Embryonic facial prominence (tissue), 1 donor: Measurements from ENCODE around the gene INTS2.
"Not testable (repeated sequence)": the region's sequence is repeated elsewhere in the genome, so short reads cannot be mapped to it uniquely, and the experiment has no call there.

Source experiments
- DNase-seq: peaks from one replicate; pipeline ENCODE4 v3.0.0-alpha.2; 2016; ENCODE audit errors: extremely low spot score

The INTS2 gene, protein sequence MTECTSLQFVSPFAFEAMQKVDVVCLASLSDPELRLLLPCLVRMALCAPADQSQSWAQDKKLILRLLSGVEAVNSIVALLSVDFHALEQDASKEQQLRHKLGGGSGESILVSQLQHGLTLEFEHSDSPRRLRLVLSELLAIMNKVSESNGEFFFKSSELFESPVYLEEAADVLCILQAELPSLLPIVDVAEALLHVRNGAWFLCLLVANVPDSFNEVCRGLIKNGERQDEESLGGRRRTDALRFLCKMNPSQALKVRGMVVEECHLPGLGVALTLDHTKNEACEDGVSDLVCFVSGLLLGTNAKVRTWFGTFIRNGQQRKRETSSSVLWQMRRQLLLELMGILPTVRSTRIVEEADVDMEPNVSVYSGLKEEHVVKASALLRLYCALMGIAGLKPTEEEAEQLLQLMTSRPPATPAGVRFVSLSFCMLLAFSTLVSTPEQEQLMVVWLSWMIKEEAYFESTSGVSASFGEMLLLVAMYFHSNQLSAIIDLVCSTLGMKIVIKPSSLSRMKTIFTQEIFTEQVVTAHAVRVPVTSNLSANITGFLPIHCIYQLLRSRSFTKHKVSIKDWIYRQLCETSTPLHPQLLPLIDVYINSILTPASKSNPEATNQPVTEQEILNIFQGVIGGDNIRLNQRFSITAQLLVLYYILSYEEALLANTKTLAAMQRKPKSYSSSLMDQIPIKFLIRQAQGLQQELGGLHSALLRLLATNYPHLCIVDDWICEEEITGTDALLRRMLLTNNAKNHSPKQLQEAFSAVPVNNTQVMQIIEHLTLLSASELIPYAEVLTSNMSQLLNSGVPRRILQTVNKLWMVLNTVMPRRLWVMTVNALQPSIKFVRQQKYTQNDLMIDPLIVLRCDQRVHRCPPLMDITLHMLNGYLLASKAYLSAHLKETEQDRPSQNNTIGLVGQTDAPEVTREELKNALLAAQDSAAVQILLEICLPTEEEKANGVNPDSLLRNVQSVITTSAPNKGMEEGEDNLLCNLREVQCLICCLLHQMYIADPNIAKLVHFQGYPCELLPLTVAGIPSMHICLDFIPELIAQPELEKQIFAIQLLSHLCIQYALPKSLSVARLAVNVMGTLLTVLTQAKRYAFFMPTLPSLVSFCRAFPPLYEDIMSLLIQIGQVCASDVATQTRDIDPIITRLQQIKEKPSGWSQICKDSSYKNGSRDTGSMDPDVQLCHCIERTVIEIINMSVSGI

DNA sequence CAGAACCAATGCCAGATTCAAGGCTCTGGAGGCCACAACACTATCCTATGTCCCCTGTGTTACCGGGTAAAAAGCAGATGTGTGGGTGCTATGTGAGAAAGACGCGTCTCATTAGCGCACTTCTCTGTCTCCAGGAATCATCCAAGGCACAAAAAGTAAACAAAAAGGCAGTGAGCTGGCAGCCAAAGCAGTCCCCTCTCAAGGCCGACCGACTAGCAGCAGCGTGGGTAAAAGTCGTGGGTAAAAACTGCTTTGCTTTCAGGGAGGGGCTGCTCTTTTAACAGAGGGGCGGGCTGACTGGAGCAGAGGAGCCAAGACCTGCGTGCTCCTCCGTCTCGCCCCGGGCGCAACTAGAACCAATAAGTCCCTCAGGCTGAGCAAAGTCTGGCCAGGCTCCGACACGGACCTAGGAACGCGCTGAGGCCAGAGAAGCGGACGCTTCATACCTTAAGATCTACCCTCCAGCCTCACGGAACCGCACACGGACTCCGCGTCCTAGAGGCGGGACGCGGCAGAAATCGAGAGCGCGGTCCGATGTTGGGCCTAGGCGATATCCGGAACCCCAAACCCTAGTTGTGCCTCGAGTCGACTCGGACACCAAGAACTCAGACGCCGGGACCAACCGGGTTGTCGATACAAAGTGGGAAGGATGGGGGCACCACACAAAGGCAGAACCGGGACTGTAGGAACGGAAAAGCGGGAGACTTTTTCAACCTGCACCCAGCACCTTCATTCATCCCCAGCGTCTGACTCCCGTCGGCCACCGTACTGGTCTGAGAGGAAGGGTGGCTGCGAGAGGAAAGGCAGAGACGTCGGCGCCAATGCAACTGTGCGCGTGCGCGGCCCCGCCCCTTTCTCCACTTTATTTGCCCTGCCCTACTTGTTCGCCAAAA lies at the start of gene INTS2:
INTS2 (minus strand) TSS at position 775 of the 893 bp plus-strand sequence. CDS start 1,338 bp downstream, outside the sequence.
- DNase-seq = peak; percentile 92

DNA sequence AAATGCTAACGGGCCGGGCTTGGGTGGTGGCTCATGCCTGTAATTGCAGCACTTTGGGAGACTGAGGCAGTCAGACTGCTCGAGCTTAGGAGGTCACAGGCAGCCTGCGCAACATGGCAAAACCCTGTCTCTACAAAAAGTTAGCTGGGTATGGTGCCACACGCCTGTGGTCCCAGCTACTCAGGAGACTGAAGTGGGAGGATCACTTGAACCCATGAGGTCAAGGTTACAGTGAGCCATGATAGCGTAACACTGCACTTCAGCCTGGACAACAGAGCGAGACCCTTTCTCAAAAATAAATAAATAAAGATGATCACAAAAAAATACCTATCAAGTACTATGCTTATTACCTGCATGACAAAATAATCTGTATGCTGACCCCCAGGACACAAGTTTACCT lies 46.3 kb upstream of the INTS2 start:
- DNase-seq = no peak

DNA sequence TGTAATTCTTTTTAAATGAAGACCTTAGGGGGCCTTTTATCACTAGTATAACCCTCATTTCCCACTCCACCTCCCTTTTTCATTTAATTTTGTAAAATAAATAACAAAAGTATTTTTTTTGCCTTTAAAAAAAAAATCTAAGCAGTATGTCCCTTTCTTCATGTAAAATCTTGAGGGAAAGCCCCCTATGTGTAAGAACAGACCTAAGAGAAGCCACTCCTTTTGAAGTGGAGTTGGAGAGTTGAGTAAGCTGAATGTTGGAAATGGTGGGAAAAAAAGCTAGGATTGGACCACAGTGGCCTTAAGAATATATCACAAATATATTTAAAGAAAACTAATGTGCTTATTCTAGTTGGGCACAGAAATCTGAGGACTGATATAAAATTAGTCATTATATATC lies 44.5 kb upstream of the INTS2 start:
- DNase-seq = no peak

DNA sequence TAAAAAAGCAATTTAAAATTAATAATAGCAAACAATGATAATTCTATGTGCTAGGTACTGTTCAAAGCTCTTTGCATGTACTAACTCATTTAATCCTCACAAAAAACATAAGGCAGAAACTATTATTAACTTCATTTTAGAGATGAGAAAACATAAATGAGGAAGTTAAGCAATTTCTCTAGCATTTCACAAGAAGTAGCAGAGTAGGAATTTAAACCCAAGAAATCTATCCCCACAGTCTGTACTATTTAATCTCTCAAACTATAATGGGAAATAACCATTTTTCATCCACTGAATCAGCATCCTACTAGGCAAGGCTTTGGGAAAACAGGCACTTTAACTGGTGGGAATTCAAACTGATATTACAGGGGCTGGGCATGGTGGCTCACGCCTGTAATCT lies 42.2 kb upstream of the INTS2 start:
- no peak for DNase-seq

DNA sequence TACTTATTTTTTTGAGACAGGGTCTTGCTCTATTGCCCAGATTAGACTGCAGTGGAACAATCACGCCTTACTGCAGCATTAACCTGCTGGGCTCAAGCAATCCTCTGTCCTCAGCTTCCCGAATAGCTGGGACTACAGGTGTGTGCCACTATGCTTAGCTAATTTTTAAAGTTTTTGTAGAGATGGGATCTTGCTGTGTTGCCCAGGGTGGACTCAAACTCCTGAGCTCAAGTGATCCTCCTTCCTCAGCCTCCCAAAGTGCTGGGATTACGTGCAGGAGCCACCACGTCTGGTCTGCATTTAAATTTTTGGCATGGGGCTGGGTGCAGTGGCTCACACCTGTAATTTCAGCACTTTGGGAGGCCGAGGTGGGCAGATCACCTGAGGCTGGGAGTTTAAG lies 41.0 kb upstream of the INTS2 start:
- no peak for DNase-seq

DNA sequence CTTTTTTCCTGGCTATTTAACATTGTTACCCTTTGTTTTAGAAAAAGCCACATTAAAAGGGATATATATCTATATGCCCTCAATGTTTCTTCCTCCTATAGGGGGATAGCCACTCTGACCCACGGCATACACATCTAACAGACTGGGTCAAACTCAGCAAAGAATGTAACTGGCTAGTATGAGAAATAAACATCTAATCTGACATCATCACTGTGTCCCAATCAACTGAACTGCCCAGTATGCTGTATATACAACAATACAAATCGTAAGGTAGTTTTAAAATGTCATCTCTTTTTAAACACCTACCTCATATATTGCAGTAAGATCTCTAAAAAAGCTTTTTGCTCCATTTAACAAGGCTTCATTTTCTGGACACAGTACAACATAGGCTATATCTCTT lies 39.9 kb upstream of the INTS2 start:
- no peak for DNase-seq

DNA sequence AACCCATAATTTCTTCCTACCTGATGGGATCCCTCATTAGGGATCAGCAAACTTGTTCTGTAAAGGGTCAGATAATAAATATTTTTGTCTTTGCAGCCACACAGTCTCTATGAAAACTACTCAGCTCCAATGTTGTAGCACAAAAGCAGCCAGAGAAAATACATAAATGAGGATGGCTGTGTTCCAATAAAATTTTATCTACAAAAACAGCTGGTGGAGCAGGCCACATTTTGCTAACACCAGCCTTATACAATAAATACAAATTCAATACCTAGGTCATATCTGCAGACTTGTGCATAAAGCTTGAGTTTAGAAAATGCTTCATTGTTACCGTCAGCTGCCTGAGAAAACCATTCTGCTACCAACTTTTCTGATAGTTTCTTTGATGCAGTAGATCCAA lies 38.4 kb upstream of the INTS2 start:
- DNase-seq = no peak

DNA sequence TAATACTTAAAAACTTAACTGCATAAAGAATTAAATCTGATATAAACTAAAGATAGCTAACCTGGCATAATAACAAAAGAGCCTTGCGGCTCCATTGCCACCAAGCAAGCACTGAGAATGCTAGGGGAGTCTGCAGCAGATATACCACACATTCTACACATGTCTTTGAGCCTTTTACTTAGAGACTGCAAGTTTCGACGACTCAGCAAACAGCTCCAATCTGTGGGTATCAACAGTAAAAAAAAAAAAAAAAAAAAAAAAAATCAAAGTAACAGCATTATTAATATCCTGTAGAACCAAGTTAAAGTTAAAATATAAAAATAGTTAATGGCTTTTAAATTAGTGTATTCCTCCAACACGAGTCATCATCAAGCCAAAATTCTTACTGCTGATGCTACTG lies 27.8 kb upstream of the INTS2 start:
- DNase-seq = no peak

DNA sequence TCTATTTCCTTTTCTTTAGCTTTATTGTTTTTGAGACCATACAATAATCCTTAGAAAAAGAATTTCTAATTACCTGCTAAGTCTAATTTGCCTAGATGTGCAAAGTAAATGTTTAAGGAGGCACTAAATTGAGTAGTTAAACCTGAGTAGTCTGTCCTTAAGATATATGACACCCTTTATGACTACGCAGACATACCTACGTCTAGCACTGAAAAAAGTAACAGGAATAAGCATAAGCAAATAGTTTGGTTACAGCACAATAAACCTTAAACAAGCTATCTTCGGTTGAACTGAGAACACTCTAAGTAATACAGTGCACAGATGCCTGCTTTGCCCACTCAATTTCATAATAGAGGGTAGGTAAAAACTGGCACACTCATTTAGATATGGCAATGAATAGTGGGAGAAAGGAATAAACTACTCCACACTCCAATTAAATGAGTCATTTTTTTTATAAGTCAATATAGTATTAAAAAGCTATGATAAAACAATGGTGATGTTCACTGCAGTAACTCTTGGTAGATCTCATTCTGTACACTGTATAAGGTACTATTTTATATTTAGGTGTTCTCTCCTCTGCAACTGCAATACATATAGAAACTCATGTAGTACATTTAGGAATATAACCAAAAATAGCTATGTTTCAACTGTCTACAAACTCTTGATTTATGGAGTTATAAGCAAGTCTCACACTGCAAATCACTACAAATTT lies 19.7 kb upstream of the INTS2 start:
- DNase-seq = no peak

DNA sequence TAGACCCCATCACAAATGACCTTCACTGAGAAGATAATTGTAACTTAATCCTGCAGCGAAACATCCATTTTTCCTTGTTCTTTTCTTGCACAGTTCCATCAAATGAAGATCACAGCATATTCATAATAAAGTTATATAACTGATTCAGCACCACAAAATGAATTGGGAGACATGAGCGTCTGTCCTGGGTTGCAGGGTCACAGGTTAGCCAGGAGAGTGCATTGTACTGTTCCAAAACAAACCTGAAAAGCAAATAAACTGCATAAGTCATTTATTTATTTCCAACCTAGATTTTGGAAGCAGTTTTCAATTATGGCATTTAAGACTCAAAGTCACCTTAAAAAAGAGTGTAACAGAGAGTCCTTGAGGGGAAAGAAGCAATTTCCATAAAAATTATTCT lies 18.6 kb upstream of the INTS2 start:
- no peak for DNase-seq

DNA sequence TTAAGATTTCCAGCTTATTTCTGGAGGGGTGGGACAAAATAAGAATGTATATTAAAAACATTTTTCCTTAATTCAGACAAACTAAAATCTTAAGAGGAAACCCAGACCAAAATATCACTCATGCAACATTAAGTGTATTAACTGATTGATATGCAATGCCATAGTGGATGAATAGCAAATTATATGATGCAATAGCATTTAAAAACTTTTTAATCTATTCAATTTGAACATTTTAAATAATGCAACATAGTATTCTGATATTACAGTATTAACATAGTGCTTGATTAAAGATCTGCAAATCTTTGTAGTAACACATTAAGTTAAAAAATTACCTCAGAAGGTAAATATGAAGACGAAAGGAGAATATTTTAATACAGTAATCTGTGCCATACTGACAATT lies 15.3 kb upstream of the INTS2 start:
- DNase-seq = no peak

DNA sequence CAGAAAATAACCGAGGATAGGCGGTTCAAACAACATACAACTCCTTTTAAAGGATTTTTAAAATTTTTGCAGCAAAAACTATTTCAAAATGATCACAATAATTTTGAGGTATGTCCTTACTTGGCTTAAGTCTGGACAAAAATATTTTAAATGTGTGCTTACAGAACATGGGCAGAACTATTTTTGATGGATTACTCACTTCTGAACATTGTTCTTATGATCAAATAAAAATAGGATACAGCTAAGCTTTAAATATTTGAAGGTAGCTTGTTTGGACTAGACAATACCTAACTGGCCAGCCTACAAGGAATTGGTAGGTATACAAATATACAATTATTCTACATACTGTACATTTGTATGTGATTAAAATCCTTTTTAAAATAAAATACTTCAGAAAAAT lies 14.3 kb upstream of the INTS2 start:
- DNase-seq = no peak

DNA sequence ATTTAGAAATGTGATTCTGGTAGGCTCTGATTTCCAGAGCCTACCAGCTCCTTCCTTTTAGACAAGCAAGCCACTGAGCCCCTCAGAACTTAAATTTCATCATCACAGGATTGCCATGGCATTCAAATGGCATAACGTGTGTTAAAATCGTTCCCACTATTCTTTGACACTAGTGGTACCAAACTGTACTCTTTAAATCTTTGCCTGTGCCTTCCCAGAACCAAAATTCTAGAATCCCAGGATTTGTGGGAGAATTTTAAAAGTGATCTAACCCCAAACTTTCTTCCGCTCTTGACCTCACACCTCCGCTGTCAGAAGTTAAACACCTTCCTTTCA lies 287 bp upstream of the INTS2 start:
- DNase-seq = no peak

DNA sequence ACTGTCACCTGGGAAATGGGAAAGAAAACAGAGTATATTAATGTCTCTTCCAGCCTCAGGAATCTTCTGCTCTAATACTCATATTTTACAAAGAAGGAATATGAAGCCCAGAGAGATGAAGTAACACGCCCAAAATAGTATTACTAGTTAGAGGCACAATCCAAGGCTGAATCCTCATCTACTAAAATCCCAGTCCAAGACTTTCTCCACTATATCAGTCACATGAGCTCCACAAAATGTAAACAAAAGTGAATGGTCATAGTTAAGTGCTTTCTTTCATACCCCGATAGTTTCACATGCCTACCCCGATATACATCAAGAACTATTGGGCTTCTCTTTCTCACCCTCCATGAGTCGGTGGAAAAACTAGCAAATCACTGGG lies 965 bp downstream of the INTS2 start:
- no peak for DNase-seq

DNA sequence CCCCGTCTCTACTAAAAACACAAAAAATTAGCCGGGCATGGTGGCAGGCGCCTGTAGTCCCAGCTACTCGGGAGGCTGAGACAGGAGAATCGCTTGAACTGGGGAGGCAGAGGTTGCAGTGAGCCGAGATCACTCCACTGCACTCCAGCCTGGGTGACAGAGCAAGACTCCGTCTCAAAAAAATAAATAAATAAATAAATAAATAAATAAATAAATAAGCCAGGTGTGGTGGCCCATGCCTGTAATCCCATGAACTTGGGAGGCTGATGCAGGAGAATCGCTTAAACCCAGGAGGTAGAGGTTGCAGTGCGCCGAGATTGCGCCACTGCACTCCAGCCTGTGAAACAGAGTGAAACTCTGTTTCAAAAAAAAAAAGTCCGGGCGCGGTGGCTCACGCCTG lies 12.6 kb downstream of the INTS2 start:
- DNase-seq = not testable (repeated sequence)

DNA sequence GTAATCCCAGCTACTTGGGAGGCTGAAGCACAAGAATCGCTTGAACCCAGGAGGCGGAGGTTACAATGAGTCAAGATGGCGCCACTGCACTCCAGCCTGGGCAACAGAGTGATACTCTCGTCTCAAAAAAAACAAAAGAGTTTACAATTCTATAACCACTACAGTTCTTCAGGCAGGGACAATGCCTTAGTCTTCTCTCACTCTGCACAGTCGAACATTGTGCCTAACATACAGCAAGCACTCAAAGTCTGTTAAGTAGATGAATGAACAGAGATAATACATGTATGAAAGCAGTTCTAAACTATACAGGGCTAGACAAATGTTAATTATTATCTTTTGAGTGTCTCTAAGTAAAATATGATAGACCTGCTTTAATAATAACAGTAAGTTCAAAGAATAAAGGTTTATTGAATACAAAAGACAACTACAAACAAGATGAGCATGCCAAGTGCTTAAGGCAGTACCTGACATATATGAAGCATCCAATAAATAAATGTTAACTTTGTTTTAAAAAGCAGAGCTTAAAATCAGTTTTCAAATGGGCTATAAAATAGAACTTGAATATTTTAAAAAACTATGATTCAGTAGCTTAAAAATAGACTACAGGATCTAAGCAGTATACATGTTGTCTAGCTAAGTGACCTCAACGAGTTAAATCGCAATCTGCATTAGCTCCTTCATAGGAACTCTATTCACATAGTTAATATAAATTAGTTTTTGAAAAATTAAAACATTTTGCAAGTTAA lies 19.3 kb downstream of the INTS2 start:
- no peak for DNase-seq

DNA sequence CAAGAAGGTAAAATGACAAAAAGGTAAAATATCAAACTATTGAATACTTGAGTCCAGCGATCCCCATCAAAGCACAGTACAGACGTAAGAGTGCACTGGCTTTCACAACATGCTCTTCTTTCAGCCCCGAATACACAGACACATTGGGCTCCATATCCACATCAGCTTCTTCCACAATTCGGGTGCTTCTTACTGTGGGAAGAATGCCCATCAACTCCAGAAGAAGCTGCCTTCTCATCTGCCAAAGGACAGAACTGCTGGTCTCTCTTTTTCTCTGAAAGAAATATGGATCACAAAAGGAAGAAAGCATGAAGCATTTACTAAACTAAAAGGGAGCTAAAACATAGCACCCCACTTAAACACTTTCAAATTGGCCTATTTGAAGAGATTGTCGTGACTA lies 20.4 kb downstream of the INTS2 start:
- no peak for DNase-seq

DNA sequence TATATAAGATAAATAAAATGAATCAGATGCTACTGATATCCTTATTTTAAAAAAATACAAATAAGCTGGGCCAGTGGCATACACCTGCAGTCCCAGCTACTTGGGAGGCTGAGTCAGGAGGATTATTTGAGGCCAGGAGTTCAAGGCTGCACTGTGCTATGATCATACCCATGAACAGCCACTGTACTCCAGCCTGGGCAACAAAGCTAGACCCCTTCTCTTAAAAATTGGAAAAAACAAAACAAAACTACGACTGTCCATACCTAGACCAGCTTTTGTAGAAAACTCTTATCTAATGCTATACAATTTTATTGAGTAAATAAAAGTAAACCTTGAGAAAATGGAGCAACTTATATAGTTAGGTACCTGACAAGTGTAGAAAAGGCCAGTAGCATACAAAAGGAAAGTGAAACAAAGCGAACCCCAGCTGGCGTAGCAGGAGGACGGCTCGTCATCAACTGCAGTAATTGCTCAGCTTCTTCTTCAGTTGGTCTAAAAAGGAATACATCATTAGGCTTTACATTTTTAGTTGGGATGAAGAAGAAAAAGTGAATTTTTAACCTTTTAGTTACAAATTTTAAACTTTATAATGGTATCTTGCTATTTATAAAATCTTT lies 23.6 kb downstream of the INTS2 start:
- DNase-seq = no peak

DNA sequence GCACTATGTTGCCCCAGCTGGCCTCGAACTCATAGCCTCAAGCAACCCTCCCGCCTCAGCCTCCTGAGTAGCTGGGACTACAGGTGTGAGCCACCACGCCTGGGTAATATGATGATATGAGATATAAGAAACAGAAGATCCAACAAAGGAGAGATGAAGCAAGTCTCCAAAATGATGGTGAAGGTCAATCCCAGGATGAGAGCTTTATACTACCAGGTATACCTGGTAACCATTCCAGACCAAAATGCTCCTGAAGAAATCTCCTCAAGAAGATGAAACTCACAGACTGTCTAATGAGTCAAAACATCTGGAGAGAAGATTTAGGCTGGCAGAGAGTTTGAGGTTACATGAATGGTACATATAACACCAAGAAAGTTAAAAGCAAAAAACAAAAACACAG lies 24.5 kb downstream of the INTS2 start:
- DNase-seq = no peak
